GM23248 (cell line): Measurements from ENCODE around the gene TESPA1. TPM values are rescaled to one million over a fixed set of nuclear protein-coding genes. Genes with fewer than 3 reads are reported as not detected.

Experiments
- DNase-seq: peaks from one replicate; pipeline ENCODE4 v3.0.0-alpha.2; 2015
- H2AFZ ChIP-seq: fragments of 200-600 bp; sonication (generic); 2 replicates; pipeline ENCODE4 v1.6.1; 2016; ENCODE audit warnings: antibody characterized with exemption
- H3F3A ChIP-seq: fragments of 200-600 bp; sonication (generic); 2 replicates; pipeline ENCODE4 v1.6.1; 2016; ENCODE audit warnings: mild to moderate bottlenecking, antibody characterized with exemption, mixed run types; ENCODE audit not compliant: insufficient read depth
- H3K27ac ChIP-seq: fragments of 200-600 bp; sonication (generic); 2 replicates; pipeline ENCODE4 v1.5.1; 2016; ENCODE audit warnings: mild to moderate bottlenecking
- H3K27me3 ChIP-seq: fragments of 200-600 bp; sonication (generic); replicated peaks from 2 replicates; pipeline ENCODE4 v1.6.1; 2016; ENCODE audit warnings: mild to moderate bottlenecking; ENCODE audit not compliant: insufficient read depth
- H3K36me3 ChIP-seq: fragments of 200-600 bp; sonication (generic); 2 replicates; pipeline ENCODE4 v1.6.1; 2016; ENCODE audit warnings: low read depth, mild to moderate bottlenecking
- H3K4me1 ChIP-seq: fragments of 200-600 bp; sonication (generic); 2 replicates; pipeline ENCODE4 v1.6.1; 2016; ENCODE audit warnings: mild to moderate bottlenecking; ENCODE audit not compliant: insufficient read depth
- H3K4me2 ChIP-seq: fragments of 200-600 bp; sonication (generic); one replicate; pipeline ENCODE4 v1.6.1; 2016; ENCODE audit warnings: mild to moderate bottlenecking; ENCODE audit not compliant: unreplicated experiment
- H3K4me3 ChIP-seq: fragments of 200-600 bp; sonication (generic); 2 replicates; pipeline ENCODE4 v1.5.1; 2016; ENCODE audit warnings: mild to moderate bottlenecking
- H3K79me2 ChIP-seq: fragments of 200-600 bp; sonication (generic); 2 replicates; pipeline ENCODE4 v1.6.1; 2016; ENCODE audit warnings: mild to moderate bottlenecking; ENCODE audit not compliant: insufficient read depth
- H3K9ac ChIP-seq: fragments of 200-600 bp; sonication (generic); 2 replicates; pipeline ENCODE4 v1.6.1; 2016; ENCODE audit warnings: mild to moderate bottlenecking
- H3K9me2 ChIP-seq: fragments of 200-600 bp; sonication (generic); 2 replicates; pipeline ENCODE4 v1.6.1; 2016; ENCODE audit warnings: mixed run types, mild to moderate bottlenecking, moderate library complexity; ENCODE audit not compliant: insufficient read depth
- H3K9me3 ChIP-seq: fragments of 200-600 bp; sonication (generic); one replicate; pipeline ENCODE4 v1.6.1; 2017; ENCODE audit warnings: low read depth
- H4K20me1 ChIP-seq: fragments of 200-600 bp; sonication (generic); 2 replicates; pipeline ENCODE4 v1.6.0; 2016; ENCODE audit not compliant: insufficient read depth
- EZH2 ChIP-seq: fragments of 200-600 bp; sonication (generic); IDR thresholded peaks from 2 replicates; pipeline ENCODE4 v1.6.1; 2018; ENCODE audit warnings: antibody characterized with exemption, mild to moderate bottlenecking; ENCODE audit not compliant: insufficient read depth, poor library complexity, severe bottlenecking
- EZH2phosphoT487 ChIP-seq: fragments of 200-600 bp; sonication (generic); IDR thresholded peaks from 2 replicates; pipeline ENCODE4 v1.6.1; 2018; ENCODE audit warnings: antibody characterized with exemption, moderate library complexity, mild to moderate bottlenecking, low read depth; ENCODE audit not compliant: insufficient read depth
- WGBS, 2 experiments: methylation state at CpG; one replicate each; pipeline ENCODE4 v1.1.6; 2015 to 2017; ENCODE audit warnings: low lambda C conversion rate in 2 of 2, low coverage in 1 of 2; ENCODE audit errors: missing lambda C conversion rate in 2 of 2; 5-methylcytosine and 5-hydroxymethylcytosine counted together
- in situ Hi-C: fragments of 300-500 bp; cut with MboI; formaldehyde crosslinking; loops from 2 replicates; pipeline ENCODE4 v1.15.0; 2020
- polyA plus RNA-seq: library from polyadenylated mRNA; unstranded; fragments of >200 nt; fragmentation: Nextera tagmentation; extraction: Ambion mirVana; gene quantifications from 2 replicates; pipeline ENCODE4 v1.2.1, GENCODE V29; 2016
- total RNA-seq: library from RNA; depleted of rRNA; stranded (reverse); fragments of >200 nt; shearing (Covaris generic); gene quantifications from 2 replicates; pipeline ENCODE4 v1.2.3, GENCODE V29; 2014

Gene TESPA1
- total and polyA plus RNA-seq, 2 experiments from 2014 or later, result not detected

DNA sequence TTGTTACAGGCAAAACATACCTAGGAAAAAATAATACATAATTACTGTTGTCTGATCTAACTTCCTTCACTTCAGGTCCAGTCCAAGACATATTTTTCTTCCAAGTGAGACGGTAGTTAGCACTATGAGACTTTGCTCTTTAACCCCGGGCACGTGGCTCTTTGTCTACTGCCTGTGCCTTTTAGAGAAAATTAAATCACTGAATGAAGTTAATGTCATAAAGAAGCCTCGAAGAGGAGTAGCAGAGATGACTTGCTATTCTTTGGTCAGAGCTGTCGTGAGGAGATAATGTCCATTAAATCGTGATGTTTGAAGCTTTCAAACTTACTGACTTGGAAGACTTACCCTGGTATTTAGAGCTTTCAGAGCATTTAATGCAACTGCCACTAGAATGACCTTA is 8.7 kb downstream of the TESPA1 start:
- Histone ChIP-seq H3F3A (peaks cover 11% of the 10 kb centered on the region), H4K20me1 (no peaks in the 10 kb centered on the region), H3K9ac (no peak overlapping the region), H3K36me3 (no peaks in the 10 kb centered on the region), H3K79me2 (no peaks in the 10 kb centered on the region), H3K9me2 (0 out of 2 replicates have a peak, but pooled peaks cover 3% of the 10 kb centered on the region), H3K4me1 (peaks cover 23% of the 10 kb centered on the region), H3K9me3 (no peaks in the 10 kb centered on the region), H2AFZ (0 out of 2 replicates have a peak overlapping the region, but pooled peaks have one; percentile 46), H3K27me3 (peaks cover 14% of the 10 kb centered on the region; the same call in 1 of the 2 replicates), H3K4me3 (no peak overlapping the region), H3K4me2 (no peak overlapping the region), H3K27ac (no peak overlapping the region)
- in situ Hi-C loops, result no loop called here
- WGBS, 2 experiments, result 24 to 25% methylated on average over 6 of the region's 6 CpGs
- DNase-seq, result no peak
- TF ChIP-seq EZH2 (no peak), EZH2phosphoT487 (no peak)

DNA sequence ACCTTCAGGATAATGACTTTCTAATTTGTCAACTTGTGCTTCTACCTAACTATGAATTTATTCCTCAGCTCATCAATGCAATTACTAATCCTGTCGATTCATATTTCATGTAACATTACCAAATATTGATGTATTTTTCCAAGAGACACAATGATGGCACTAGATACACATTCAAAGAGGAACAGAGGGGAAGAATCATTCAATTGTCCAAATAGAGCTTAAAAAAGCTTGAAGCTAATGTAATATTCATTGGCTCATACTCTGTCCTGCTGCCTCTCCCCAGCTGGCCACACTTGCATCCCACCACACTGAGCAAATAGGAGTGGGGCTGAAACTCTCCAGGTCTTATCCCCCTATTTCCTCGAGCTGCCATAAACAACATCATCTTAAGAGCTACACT is 9.3 kb downstream of the TESPA1 start:
- TF ChIP-seq EZH2, result no peak
- TF ChIP-seq EZH2phosphoT487, result no peak
- DNase-seq, result no peak
- Histone ChIP-seq H3K36me3 (no peaks in the 10 kb centered on the region), H3K9me2 (0 out of 2 replicates have a peak, but pooled peaks cover 3% of the 10 kb centered on the region), H3K9me3 (no peaks in the 10 kb centered on the region), H3F3A (peaks cover 11% of the 10 kb centered on the region), H3K27ac (no peak overlapping the region), H3K4me2 (no peak overlapping the region), H3K4me3 (no peak overlapping the region), H4K20me1 (no peaks in the 10 kb centered on the region), H3K4me1 (peaks cover 23% of the 10 kb centered on the region), H3K27me3 (peaks cover 14% of the 10 kb centered on the region; the same call in 1 of the 2 replicates), H2AFZ (no peak overlapping the region), H3K9ac (no peak overlapping the region), H3K79me2 (no peaks in the 10 kb centered on the region)
- in situ Hi-C loops, result no loop called here
- WGBS, 2 experiments, result 12 to 13% methylated on average over 2 of the region's 2 CpGs

DNA sequence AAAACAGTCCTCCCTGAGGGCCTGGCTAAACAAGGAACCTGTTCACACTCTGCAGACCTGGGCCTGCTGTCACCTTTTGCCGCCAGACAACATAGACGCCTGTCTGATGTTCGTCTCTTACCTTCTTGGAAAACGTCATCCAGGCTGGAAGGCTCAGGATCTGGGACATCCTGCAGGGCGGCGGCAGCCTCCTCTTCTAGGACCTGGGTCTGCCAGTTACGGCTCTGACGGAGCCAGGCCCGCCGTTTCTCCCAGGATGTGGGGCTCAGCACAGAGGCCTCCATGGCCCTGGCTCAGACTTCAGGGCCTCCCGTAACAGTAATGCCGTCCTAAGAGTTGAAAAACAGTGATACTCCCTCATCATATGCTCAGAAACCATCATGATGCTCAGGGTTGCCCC is 10.3 kb downstream of the TESPA1 start:
- TF ChIP-seq EZH2, result no peak
- Histone ChIP-seq H3K4me2 (no peak overlapping the region), H3K4me3 (no peak overlapping the region), H3K36me3 (no peaks in the 10 kb centered on the region), H3K4me1 (peaks cover 23% of the 10 kb centered on the region), H3K9me2 (0 out of 2 replicates have a peak, but pooled peaks cover 3% of the 10 kb centered on the region), H3K9me3 (no peaks in the 10 kb centered on the region), H3K27me3 (peaks cover 14% of the 10 kb centered on the region; the same call in 1 of the 2 replicates), H3K9ac (no peak overlapping the region), H2AFZ (no peak overlapping the region), H3F3A (peaks cover 11% of the 10 kb centered on the region), H4K20me1 (no peaks in the 10 kb centered on the region), H3K27ac (no peak overlapping the region), H3K79me2 (no peaks in the 10 kb centered on the region)
- WGBS, 2 experiments, result 78 to 79% methylated on average over 12 of the region's 12 CpGs
- in situ Hi-C loops, result no loop called here
- DNase-seq, result no peak

DNA sequence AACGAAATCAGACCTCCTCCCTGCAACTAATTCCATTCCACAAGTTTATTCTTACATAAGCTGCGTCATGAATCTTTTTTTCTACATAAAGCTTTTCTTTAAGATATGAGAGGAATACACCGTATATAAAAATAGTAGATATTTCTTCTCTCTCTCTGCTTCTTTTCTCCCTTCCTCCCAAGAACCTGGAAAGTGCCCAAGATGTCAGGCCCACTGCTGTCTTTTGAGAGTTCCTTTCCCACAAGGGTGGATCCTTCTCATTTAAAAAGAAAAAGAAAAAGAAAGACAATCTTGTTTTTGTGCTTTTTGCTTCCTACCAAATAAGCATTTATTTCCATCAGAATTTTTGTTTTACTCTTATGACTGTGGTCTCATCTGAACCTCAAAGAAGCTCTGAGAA is 11.0 kb downstream of the TESPA1 start:
- no peak overlapping the region for H3K4me2 ChIP-seq
- peaks cover 11% of the 10 kb centered on the region for H3F3A ChIP-seq
- H3K27me3 ChIP-seq, result peaks cover 16% of the 10 kb centered on the region; the same call in 1 of the 2 replicates
- no peaks in the 10 kb centered on the region for H3K36me3 ChIP-seq
- no peaks in the 10 kb centered on the region for H4K20me1 ChIP-seq
- H3K4me1 ChIP-seq, result peaks cover 23% of the 10 kb centered on the region
- no peak overlapping the region for H3K4me3 ChIP-seq
- WGBS, 2 experiments, result 42% methylated on average over 3 of the region's 3 CpGs
- no peak for DNase-seq
- H3K9me3 ChIP-seq, result no peaks in the 10 kb centered on the region
- no peak overlapping the region for H3K27ac ChIP-seq
- H3K79me2 ChIP-seq, result no peaks in the 10 kb centered on the region
- H3K9me2 ChIP-seq, result 0 out of 2 replicates have a peak, but pooled peaks cover 1% of the 10 kb centered on the region
- H3K9ac ChIP-seq, result no peak overlapping the region
- TF ChIP-seq EZH2phosphoT487 (no peak), EZH2 (no peak)
- in situ Hi-C loops, result no loop called here
- no peak overlapping the region for H2AFZ ChIP-seq

DNA sequence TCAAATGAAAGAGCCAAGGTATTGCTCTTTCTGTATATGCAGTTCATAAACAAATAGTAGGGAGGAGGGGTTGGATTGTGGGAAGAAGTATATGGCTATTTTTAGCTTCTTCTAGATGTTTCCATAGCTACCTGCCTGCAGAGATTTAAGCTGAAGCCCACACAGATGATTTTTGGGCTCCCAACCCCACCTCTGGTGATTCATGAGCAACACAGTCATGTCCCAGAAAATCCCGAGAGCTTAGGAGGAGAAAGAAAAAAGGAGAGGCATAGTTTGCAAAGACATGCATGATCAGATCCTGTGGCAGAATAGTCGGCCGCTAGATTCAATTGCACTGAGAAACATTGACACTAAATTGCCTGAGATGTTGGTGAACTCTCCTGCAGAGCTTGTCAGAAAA is 13.8 kb downstream of the TESPA1 start:
- Histone ChIP-seq H4K20me1 (no peaks in the 10 kb centered on the region), H3K9me2 (no peaks in the 10 kb centered on the region), H3K4me2 (no peak overlapping the region), H3F3A (no peaks in the 10 kb centered on the region), H3K27ac (no peak overlapping the region), H3K9ac (no peak overlapping the region), H3K9me3 (no peaks in the 10 kb centered on the region), H3K79me2 (no peaks in the 10 kb centered on the region), H2AFZ (no peak overlapping the region), H3K4me1 (0 out of 2 replicates have a peak, but pooled peaks cover under 1% of the 10 kb centered on the region), H3K36me3 (no peaks in the 10 kb centered on the region), H3K4me3 (no peak overlapping the region), H3K27me3 (peaks cover 36% of the 10 kb centered on the region)
- peak; percentile 16 for DNase-seq
- TF ChIP-seq EZH2phosphoT487 (no peak), EZH2 (no peak)
- in situ Hi-C loops, result no loop called here
- 35 to 47% methylated on average over 3 of the region's 3 CpGs for WGBS, 2 experiments
